Neural cell (in vitro differentiated cells): ENCODE measurements around the gene C2orf72. TPM values are rescaled to one million over a fixed set of nuclear protein-coding genes. Genes with fewer than 3 reads are reported as not detected.

ENCODE experiments used
- H2AFZ ChIP-seq: fragments of 200-600, 300-800 bp; sonication (generic), shearing (Covaris generic); 2 replicates; pipeline ENCODE4 v1.6.0; 2014; ENCODE audit warnings: low read depth, mild to moderate bottlenecking, antibody characterized with exemption, low read length, moderate library complexity
- H3F3A ChIP-seq: fragments of 200-600 bp; shearing (Covaris generic); 2 replicates; pipeline ENCODE4 v1.6.1; 2016; ENCODE audit warnings: mild to moderate bottlenecking, moderate library complexity, mixed read lengths, antibody characterized with exemption, low read length; ENCODE audit not compliant: insufficient read depth, poor library complexity, severe bottlenecking
- H3K27ac ChIP-seq: fragments of 200-600, 300-800 bp; sonication (generic), shearing (Covaris generic); 2 replicates; pipeline ENCODE4 v1.5.1; 2014; ENCODE audit warnings: mild to moderate bottlenecking, low read length, moderate library complexity
- H3K27me3 ChIP-seq: fragments of 300-800, 200-600 bp; sonication (generic), shearing (Covaris generic); 2 replicates; pipeline ENCODE4 v1.6.0; 2014; ENCODE audit warnings: mild to moderate bottlenecking, low read depth, low read length, moderate library complexity; ENCODE audit not compliant: insufficient read depth
- H3K36me3 ChIP-seq: fragments of 300-800, 200-600 bp; sonication (generic), shearing (Covaris generic); 2 replicates; pipeline ENCODE4 v1.5.1; 2014; ENCODE audit warnings: mild to moderate bottlenecking, antibody characterized with exemption, low read length, moderate library complexity; ENCODE audit not compliant: insufficient read depth
- H3K4me2 ChIP-seq: fragments of 300-800, 200-600 bp; sonication (generic), shearing (Covaris generic); 2 replicates; pipeline ENCODE4 v1.6.0; 2014; ENCODE audit warnings: mild to moderate bottlenecking, low read length
- H3K4me3 ChIP-seq: fragments of 300-800, 200-600 bp; sonication (generic), shearing (Covaris generic); 2 replicates; pipeline ENCODE4 v1.5.1; 2014; ENCODE audit warnings: mild to moderate bottlenecking, low read length, moderate library complexity
- H3K79me2 ChIP-seq: fragments of 200-600 bp; shearing (Covaris generic); replicated peaks from 2 replicates; pipeline ENCODE4 v1.6.0; 2014; ENCODE audit warnings: mild to moderate bottlenecking, low read length, moderate library complexity; ENCODE audit not compliant: insufficient read depth
- H3K9ac ChIP-seq: fragments of 300-800, 200-600 bp; sonication (generic), shearing (Covaris generic); 2 replicates; pipeline ENCODE4 v1.6.1; 2016; ENCODE audit warnings: mild to moderate bottlenecking, low read length, mixed read lengths
- H3K9me2 ChIP-seq: fragments of 200-600 bp; shearing (Covaris generic); 2 replicates; pipeline ENCODE4 v1.6.1; 2016; ENCODE audit warnings: mild to moderate bottlenecking, low read length, mixed read lengths; ENCODE audit not compliant: insufficient read depth
- H3K9me3 ChIP-seq: fragments of 200-600, 300-800 bp; sonication (generic), shearing (Covaris generic); 2 replicates; pipeline ENCODE4 v1.6.1; 2016; ENCODE audit warnings: mild to moderate bottlenecking, mixed run types, low read length, moderate library complexity, mixed read lengths
- H4K20me1 ChIP-seq: fragments of 200-600 bp; shearing (Covaris generic); 2 replicates; pipeline ENCODE4 v1.6.1; 2016; ENCODE audit warnings: mild to moderate bottlenecking, mixed run types; ENCODE audit not compliant: insufficient read depth
- EP300 ChIP-seq: fragments of 450-650 bp; conservative IDR thresholded peaks from 2 replicates; pipeline ENCODE4 v1.6.1; 2014; ENCODE audit warnings: antibody characterized with exemption, mild to moderate bottlenecking, moderate library complexity; ENCODE audit not compliant: poor library complexity, severe bottlenecking
- EZH2 ChIP-seq: fragments of 200-600, 300-800 bp; shearing (Covaris generic), sonication (generic); IDR thresholded peaks from 2 replicates; pipeline ENCODE4 v1.6.1; 2014; ENCODE audit warnings: antibody characterized with exemption, low read length, borderline replicate concordance, mild to moderate bottlenecking; ENCODE audit not compliant: insufficient read depth, poor library complexity, severe bottlenecking
- MXI1 ChIP-seq: fragments of 450-650 bp; conservative IDR thresholded peaks from 2 replicates; pipeline ENCODE4 v1.6.1; 2014; ENCODE audit warnings: antibody characterized with exemption, mild to moderate bottlenecking; ENCODE audit not compliant: poor library complexity, severe bottlenecking
- POLR2AphosphoS5 ChIP-seq: IDR thresholded peaks from 2 replicates; pipeline ENCODE4 v1.6.1; 2012
- RAD21 ChIP-seq: fragments of 450-650 bp; conservative IDR thresholded peaks from 2 replicates; pipeline ENCODE4 v1.6.1; 2014; ENCODE audit warnings: antibody characterized with exemption, mild to moderate bottlenecking, moderate library complexity
- SMC3 ChIP-seq: fragments of 450-650 bp; conservative IDR thresholded peaks from 2 replicates; pipeline ENCODE4 v1.6.1; 2014; ENCODE audit warnings: antibody characterized with exemption, mild to moderate bottlenecking, moderate library complexity; ENCODE audit not compliant: poor library complexity
- TAF1 ChIP-seq: IDR thresholded peaks from 2 replicates; pipeline ENCODE4 v1.6.1; 2012; ENCODE audit warnings: low read depth
- polyA plus RNA-seq: library from polyadenylated mRNA; depleted of rRNA; stranded (reverse); fragments of >200 nt; gene quantifications from 2 replicates; pipeline ENCODE4 v1.2.3, GENCODE V29; 2014
- TF ChIP-seq, protein P1 (sequence below): IDR thresholded peaks from 2 replicates; pipeline ENCODE4 v1.6.1; 2012; ENCODE audit warnings: borderline replicate concordance
- TF ChIP-seq, protein P2 (sequence below): fragments of 450-650 bp; IDR thresholded peaks from 2 replicates; pipeline ENCODE4 v1.5.1; 2014; ENCODE audit warnings: antibody characterized with exemption, mild to moderate bottlenecking, moderate library complexity; ENCODE audit not compliant: poor library complexity, severe bottlenecking

Gene C2orf72
- polyA plus RNA-seq, 1 donor from 2014 or later: 37.7 TPM

DNA sequence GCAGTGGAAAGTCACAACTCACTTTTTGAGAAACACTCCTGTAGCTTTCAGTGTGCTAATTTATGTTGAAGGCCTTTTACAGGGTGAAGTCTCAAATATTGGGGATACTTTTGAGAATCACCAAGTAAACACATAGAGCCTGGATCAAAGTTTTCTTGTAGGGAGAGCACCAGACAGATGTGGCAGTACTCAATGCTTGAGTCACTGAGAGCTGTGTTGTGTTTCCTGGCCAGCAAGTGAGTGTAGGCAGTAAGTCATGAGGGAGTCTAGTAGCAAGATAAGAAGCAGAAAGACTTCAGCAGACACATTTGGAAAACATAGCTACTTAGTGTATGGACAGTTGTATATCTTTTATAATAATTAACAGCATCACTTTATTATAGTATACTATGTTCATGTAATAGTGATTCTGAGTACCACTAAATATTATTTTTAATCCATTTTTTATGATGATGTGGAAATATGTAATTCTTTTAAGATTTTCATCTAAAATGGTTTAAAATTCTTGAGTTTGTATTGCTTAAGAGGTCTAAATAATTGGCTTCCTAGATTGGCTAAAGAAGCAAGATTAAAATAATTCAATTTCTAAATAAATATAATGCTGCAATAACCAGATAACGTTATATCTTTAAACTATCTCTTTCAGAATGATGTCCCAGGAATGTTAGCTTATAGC, 32.2 kb downstream of the C2orf72 start:
- Histone ChIP-seq H3K9me2 (no peaks in the 10 kb centered on the region), H3K79me2 (no peaks in the 10 kb centered on the region), H3F3A (no peaks in the 10 kb centered on the region), H2AFZ (no peak overlapping the region), H3K27me3 (no peaks in the 10 kb centered on the region), H3K36me3 (peaks cover 13% of the 10 kb centered on the region), H4K20me1 (no peaks in the 10 kb centered on the region), H3K27ac (no peak overlapping the region), H3K9ac (no peak overlapping the region), H3K4me3 (no peak overlapping the region), H3K4me2 (no peak overlapping the region), H3K9me3 (no peaks in the 10 kb centered on the region)
- no peak for TF ChIP-seq EP300
- TF ChIP-seq POLR2AphosphoS5: no peak
- TF ChIP-seq EZH2: no peak
- no peak for TF ChIP-seq TAF1
- no peak for TF ChIP-seq RAD21
- no peak for TF ChIP-seq MXI1
- TF ChIP-seq SMC3: no peak
- TF ChIP-seq, protein P1, sequence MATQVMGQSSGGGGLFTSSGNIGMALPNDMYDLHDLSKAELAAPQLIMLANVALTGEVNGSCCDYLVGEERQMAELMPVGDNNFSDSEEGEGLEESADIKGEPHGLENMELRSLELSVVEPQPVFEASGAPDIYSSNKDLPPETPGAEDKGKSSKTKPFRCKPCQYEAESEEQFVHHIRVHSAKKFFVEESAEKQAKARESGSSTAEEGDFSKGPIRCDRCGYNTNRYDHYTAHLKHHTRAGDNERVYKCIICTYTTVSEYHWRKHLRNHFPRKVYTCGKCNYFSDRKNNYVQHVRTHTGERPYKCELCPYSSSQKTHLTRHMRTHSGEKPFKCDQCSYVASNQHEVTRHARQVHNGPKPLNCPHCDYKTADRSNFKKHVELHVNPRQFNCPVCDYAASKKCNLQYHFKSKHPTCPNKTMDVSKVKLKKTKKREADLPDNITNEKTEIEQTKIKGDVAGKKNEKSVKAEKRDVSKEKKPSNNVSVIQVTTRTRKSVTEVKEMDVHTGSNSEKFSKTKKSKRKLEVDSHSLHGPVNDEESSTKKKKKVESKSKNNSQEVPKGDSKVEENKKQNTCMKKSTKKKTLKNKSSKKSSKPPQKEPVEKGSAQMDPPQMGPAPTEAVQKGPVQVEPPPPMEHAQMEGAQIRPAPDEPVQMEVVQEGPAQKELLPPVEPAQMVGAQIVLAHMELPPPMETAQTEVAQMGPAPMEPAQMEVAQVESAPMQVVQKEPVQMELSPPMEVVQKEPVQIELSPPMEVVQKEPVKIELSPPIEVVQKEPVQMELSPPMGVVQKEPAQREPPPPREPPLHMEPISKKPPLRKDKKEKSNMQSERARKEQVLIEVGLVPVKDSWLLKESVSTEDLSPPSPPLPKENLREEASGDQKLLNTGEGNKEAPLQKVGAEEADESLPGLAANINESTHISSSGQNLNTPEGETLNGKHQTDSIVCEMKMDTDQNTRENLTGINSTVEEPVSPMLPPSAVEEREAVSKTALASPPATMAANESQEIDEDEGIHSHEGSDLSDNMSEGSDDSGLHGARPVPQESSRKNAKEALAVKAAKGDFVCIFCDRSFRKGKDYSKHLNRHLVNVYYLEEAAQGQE: no peak
- TF ChIP-seq, protein P2, sequence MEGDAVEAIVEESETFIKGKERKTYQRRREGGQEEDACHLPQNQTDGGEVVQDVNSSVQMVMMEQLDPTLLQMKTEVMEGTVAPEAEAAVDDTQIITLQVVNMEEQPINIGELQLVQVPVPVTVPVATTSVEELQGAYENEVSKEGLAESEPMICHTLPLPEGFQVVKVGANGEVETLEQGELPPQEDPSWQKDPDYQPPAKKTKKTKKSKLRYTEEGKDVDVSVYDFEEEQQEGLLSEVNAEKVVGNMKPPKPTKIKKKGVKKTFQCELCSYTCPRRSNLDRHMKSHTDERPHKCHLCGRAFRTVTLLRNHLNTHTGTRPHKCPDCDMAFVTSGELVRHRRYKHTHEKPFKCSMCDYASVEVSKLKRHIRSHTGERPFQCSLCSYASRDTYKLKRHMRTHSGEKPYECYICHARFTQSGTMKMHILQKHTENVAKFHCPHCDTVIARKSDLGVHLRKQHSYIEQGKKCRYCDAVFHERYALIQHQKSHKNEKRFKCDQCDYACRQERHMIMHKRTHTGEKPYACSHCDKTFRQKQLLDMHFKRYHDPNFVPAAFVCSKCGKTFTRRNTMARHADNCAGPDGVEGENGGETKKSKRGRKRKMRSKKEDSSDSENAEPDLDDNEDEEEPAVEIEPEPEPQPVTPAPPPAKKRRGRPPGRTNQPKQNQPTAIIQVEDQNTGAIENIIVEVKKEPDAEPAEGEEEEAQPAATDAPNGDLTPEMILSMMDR: no peak

DNA sequence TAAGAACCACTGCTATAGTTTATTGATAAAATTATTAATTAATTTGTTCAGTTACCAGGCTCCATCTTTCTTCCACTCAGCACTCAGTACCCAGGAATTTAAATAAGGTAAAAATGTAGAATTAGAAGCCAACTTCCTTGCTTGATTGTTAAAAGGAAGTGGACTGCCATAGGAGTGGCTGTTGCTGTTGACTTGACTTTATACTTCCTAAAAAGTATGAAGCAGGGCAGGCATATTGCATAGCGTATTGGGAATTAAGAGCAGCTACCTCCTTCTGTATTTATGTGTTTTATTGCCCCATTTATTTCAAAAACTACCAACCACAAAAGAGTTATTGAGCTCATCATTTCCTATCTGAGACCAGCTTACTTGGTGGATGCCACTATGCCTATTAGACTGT, 47.2 kb downstream of the C2orf72 start:
- H3K27me3 ChIP-seq: no peaks in the 10 kb centered on the region
- H3K9me3 ChIP-seq: no peaks in the 10 kb centered on the region
- H3K36me3 ChIP-seq: peaks cover 9% of the 10 kb centered on the region
- H3K4me2 ChIP-seq: no peak overlapping the region
- no peak overlapping the region for H3K4me3 ChIP-seq
- no peaks in the 10 kb centered on the region for H4K20me1 ChIP-seq
- TF ChIP-seq TAF1 (no peak), MXI1 (no peak), POLR2AphosphoS5 (no peak)
- TF ChIP-seq, protein P2: no peak
- TF ChIP-seq, protein P1: no peak
- H3K27ac ChIP-seq: no peak overlapping the region
- H2AFZ ChIP-seq: no peak overlapping the region
- no peak overlapping the region for H3K9ac ChIP-seq
- no peaks in the 10 kb centered on the region for H3K79me2 ChIP-seq
- no peaks in the 10 kb centered on the region for H3F3A ChIP-seq
- no peaks in the 10 kb centered on the region for H3K9me2 ChIP-seq
